ENCODE measurements around the gene COL6A3. TPM values are rescaled to one million over a fixed set of nuclear protein-coding genes. Genes with fewer than 3 reads are reported as not detected.

The COL6A3 gene
- total RNA-seq, 1 experiment from 2014 or later: 0.81 TPM

DNA sequence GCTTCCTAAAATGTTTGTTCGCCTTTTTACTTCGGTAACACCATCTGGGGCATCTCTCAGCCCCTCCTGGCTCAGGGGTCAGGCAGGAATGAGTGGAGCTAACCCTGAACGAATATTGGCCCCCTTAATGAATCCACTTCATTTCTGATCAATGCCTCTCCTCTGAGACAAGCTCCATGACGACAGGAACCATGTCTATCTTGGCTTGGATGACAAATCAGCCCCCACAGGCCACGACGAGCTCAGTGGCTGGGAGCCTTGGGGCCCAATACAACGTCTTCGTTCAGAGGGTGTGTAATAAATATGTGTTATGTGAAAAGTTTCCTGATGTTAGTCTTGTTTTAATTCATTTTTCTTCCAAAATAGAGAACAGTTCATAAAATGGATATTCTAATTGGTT lies 133.0 kb downstream of the COL6A3 start:
- H3K56ac ChIP-seq (ENCODE audit: insufficient read length, low read depth, low read length): no peak overlapping the region
- Mint-ChIP-seq H3K27me3 (ENCODE audit: low read depth) (peaks cover 2% of the 10 kb centered on the region), H3K4me1 (peaks cover 0 to 7% of the 10 kb centered on the region in 2 experiments; a peak in 2 of 4 replicates), H3K36me3 (ENCODE audit: insufficient read depth in 1 of 3, low read depth in 3 of 3) (no peaks in the 10 kb centered on the region), H3K9me3 (peaks cover 0 to 3% of the 10 kb centered on the region in 2 experiments; a peak in 2 of 5 replicates), H3K27ac (no peak overlapping the region), H3K4me3 (no peak overlapping the region)
- no peak overlapping the region for H2BK20ac ChIP-seq (ENCODE audit: low read depth, low read length, poor library complexity, severe bottlenecking)
- TF ChIP-seq, protein P1, sequence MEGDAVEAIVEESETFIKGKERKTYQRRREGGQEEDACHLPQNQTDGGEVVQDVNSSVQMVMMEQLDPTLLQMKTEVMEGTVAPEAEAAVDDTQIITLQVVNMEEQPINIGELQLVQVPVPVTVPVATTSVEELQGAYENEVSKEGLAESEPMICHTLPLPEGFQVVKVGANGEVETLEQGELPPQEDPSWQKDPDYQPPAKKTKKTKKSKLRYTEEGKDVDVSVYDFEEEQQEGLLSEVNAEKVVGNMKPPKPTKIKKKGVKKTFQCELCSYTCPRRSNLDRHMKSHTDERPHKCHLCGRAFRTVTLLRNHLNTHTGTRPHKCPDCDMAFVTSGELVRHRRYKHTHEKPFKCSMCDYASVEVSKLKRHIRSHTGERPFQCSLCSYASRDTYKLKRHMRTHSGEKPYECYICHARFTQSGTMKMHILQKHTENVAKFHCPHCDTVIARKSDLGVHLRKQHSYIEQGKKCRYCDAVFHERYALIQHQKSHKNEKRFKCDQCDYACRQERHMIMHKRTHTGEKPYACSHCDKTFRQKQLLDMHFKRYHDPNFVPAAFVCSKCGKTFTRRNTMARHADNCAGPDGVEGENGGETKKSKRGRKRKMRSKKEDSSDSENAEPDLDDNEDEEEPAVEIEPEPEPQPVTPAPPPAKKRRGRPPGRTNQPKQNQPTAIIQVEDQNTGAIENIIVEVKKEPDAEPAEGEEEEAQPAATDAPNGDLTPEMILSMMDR (conservative IDR thresholded peaks at IDR 0.05): no peak
- no peaks in the 10 kb centered on the region for H3K23me2 ChIP-seq (ENCODE audit: insufficient read length, low read depth, low read length, poor library complexity, severe bottlenecking)
- no peaks in the 10 kb centered on the region for H3K79me2 ChIP-seq (ENCODE audit: insufficient read depth, low read length)
- DNase-seq: no peak
- H3K9me3 ChIP-seq (ENCODE audit: control insufficient read depth, low read depth, low read length): no peaks in the 10 kb centered on the region
- H2BK15ac ChIP-seq (ENCODE audit: low read depth, low read length): no peak overlapping the region
- H3K18ac ChIP-seq (ENCODE audit: insufficient read length, low read depth, low read length): no peak overlapping the region
- no peaks in the 10 kb centered on the region for H4K20me1 ChIP-seq (ENCODE audit: control insufficient read depth, insufficient read depth, insufficient read length)
- no peak overlapping the region for H2AFZ ChIP-seq (ENCODE audit: low read length)
- H3K23ac ChIP-seq (ENCODE audit: insufficient read length, low read depth, low read length): no peak overlapping the region
- no peak overlapping the region for H4K5ac ChIP-seq (ENCODE audit: insufficient read length, low read depth, low read length)
- no peak overlapping the region for H2BK120ac ChIP-seq (ENCODE audit: low read depth, low read length, poor library complexity, severe bottlenecking)
- no peaks in the 10 kb centered on the region for H3K4me1 ChIP-seq (ENCODE audit: insufficient read depth, low read length)
- H3K79me1 ChIP-seq (ENCODE audit: insufficient read depth, low read depth, low read length, poor library complexity, severe bottlenecking): no peaks in the 10 kb centered on the region
- H3K4ac ChIP-seq (ENCODE audit: low read depth, low read length): no peak overlapping the region
- no peak overlapping the region for H2BK12ac ChIP-seq (ENCODE audit: insufficient read length, low read depth, low read length)
- no peak overlapping the region for H3K9ac ChIP-seq (ENCODE audit: extremely low read depth, insufficient read length, low read length)
- no peak overlapping the region for H4K91ac ChIP-seq (ENCODE audit: insufficient read length, low read depth, low read length)
- no peak overlapping the region for H2BK5ac ChIP-seq (ENCODE audit: insufficient read length, low read length)
- no peak overlapping the region for H4K8ac ChIP-seq (replicated peaks; ENCODE audit: insufficient read length, low read depth, low read length)
- H3K14ac ChIP-seq (ENCODE audit: insufficient read depth, low read length): no peak overlapping the region
- no peak overlapping the region for H3K27ac ChIP-seq (ENCODE audit: insufficient read length, low read depth, low read length)
- no peaks in the 10 kb centered on the region for H3K27me3 ChIP-seq (ENCODE audit: insufficient read depth, low read length)
- H3K4me2 ChIP-seq (ENCODE audit: insufficient read depth, insufficient read length, low read length): no peak overlapping the region
- WGBS (ENCODE audit: extremely low coverage, insufficient read length, low lambda C conversion rate): no CpG with 5 or more reads among the region's 8 CpGs
- H2AK5ac ChIP-seq (ENCODE audit: insufficient read length, low read length): no peak overlapping the region
- H3T11ph ChIP-seq (ENCODE audit: low read length): no peak overlapping the region

All from H9 (cell line).